Stomach (tissue), 9 donors: ENCODE results near the gene FANCE. TPM values are rescaled to one million over a fixed set of nuclear protein-coding genes. Genes with fewer than 3 reads are reported as not detected.
"Not testable (repeated sequence)": the region's sequence is repeated elsewhere in the genome, so short reads cannot be mapped to it uniquely, and the experiment has no call there.

Experiments used
- DNase-seq, 2 donors: peaks; one replicate each; pipeline versions ENCODE4 v3.0.0 to v3.0.0-alpha.2; 2013 to 2019
- H3K27ac ChIP-seq, 5 donors: fragments of 200-600 bp in 4 of 5; sonication (generic) in 4 of 5; one replicate each; pipeline ENCODE4 v1.5.1; 2013 to 2019; ENCODE audit warnings: mild to moderate bottlenecking in 1 of 5, moderate library complexity in 1 of 5
- H3K27me3 ChIP-seq, 3 donors: fragments of 200-600 bp; sonication (generic); one replicate each; pipeline ENCODE4 v1.5.1; 2017 to 2019; ENCODE audit warnings: mixed run types in 1 of 3
- H3K36me3 ChIP-seq, 4 donors: fragments of 200-600 bp; sonication (generic); 1 replicate in 3 of 4; 2 replicates in 1 of 4; pipeline ENCODE4 v1.5.1; 2016 to 2019
- H3K4me1 ChIP-seq, 4 donors: fragments of 200-600 bp; sonication (generic); one replicate each; pipeline ENCODE4 v1.5.1; 2016 to 2019
- H3K4me3 ChIP-seq, 4 donors: fragments of 200-600 bp; sonication (generic) in 3 of 4; one replicate each; pipeline ENCODE4 v1.5.1; 2016 to 2019; ENCODE audit warnings: mild to moderate bottlenecking in 1 of 4
- H3K9me3 ChIP-seq, 4 donors: fragments of 200-600 bp; sonication (generic); one replicate each; pipeline ENCODE4 v1.5.1; 2016 to 2019
- CTCF ChIP-seq, 7 experiments: fragments of 450-650 bp in 4 of 7; fragments of 200-600 bp in 3 of 7; sonication (generic) in 3 of 7; IDR thresholded peaks; one replicate each; pipeline ENCODE4 v1.5.1; 2016 to 2019; ENCODE audit warnings: antibody characterized with exemption in 7 of 7, control low read depth in 2 of 7, mild to moderate bottlenecking in 1 of 7
- EP300 ChIP-seq: sonication (generic); formaldehyde crosslinking; IDR thresholded peaks from one replicate; pipeline ENCODE4 v1.6.1; 2017; ENCODE audit warnings: antibody characterized with exemption
- POLR2A ChIP-seq, 4 donors: fragments of 450-650 bp; IDR thresholded peaks; one replicate each; pipeline ENCODE4 v1.6.1; 2016; ENCODE audit warnings: antibody characterized with exemption in 4 of 4, control low read depth in 2 of 4, mild to moderate bottlenecking in 1 of 4, moderate library complexity in 1 of 4
- POLR2AphosphoS5 ChIP-seq, 3 donors: sonication (generic); formaldehyde crosslinking; IDR thresholded peaks; one replicate each; pipeline ENCODE4 v1.6.1; 2016; ENCODE audit warnings: antibody characterized with exemption in 3 of 3
- WGBS, 5 donors: extraction: QIAGEN DNeasy Blood & Tissue Kit in 3 of 5; methylation state at CpG; one replicate each; pipeline versions ENCODE4 v1.1.5 to v1.1.7; 2013 to 2018; 5-methylcytosine and 5-hydroxymethylcytosine counted together
- intact Hi-C: fragments of 100-400 bp; cut with DNase I; formaldehyde crosslinking; loops from one replicate; pipeline ENCODE4 v1.15.1; 2023; ENCODE audit warnings: low total_unique reads
- polyA plus RNA-seq, 3 donors: library from polyadenylated mRNA; stranded (reverse); fragments of 200-250 nt; gene quantifications; one replicate each; pipeline ENCODE4 v1.2.3, GENCODE V29; 2013
- total RNA-seq, 5 donors: library from RNA; depleted of rRNA; stranded (reverse); fragments of >200 nt; gene quantifications; one replicate each; pipeline versions ENCODE4 v1.1.0 to v1.2.3, GENCODE V29; 2014 to 2016
- donor health status: healthy with polysubstance abuse.
- donor health status: Bipolar disorder and iron deficiency.
- donor health status: healthy.

The FANCE gene
- total and polyA plus RNA-seq, 8 donors = 1.3 to 8.3 (median 3.3) TPM

GRCh38 chr6:35427851-35428321 lies 24.3 kb upstream of the FANCE start:
- H3K4me1 ChIP-seq = peaks cover 0 to 7% (median 2%) of the 10 kb centered on the region in 4 donors
- TF ChIP-seq EP300 = no peak
- TF ChIP-seq CTCF (IDR thresholded peaks at IDR 0.05) = no peak
- no peak for TF ChIP-seq POLR2AphosphoS5 (IDR thresholded peaks at IDR 0.05)
- TF ChIP-seq POLR2A (IDR thresholded peaks at IDR 0.05) = no peak
- H3K4me3 ChIP-seq = no peak overlapping the region
- DNase-seq = no peak
- intact Hi-C loops = no loop called here
- no peak overlapping the region for H3K27ac ChIP-seq
- peaks cover 34 to 55% (median 51%) of the 10 kb centered on the region in 4 donors for H3K36me3 ChIP-seq
- H3K9me3 ChIP-seq = peaks cover 0 to 22% (median 13%) of the 10 kb centered on the region in 4 donors
- WGBS, 5 donors = 70 to 87% (median 75%) methylated on average over 8 to 9 of the region's 9 CpGs
- no peaks in the 10 kb centered on the region for H3K27me3 ChIP-seq

- Histone ChIP-seq H3K9me3 (peaks cover 0 to 22% (median 13%) of the 10 kb centered on the region in 4 donors), H3K4me1 (peaks cover 0 to 7% (median 2%) of the 10 kb centered on the region in 4 donors), H3K36me3 (peaks cover 33 to 48% (median 45%) of the 10 kb centered on the region in 4 donors), H3K27me3 (no peaks in the 10 kb centered on the region), H3K4me3 (no peak overlapping the region), H3K27ac (no peak overlapping the region)
- DNase-seq = no peak
- TF ChIP-seq EP300 = no peak
- no peak for TF ChIP-seq CTCF (IDR thresholded peaks at IDR 0.05)
- no peak for TF ChIP-seq POLR2A (IDR thresholded peaks at IDR 0.05)
- TF ChIP-seq POLR2AphosphoS5 (IDR thresholded peaks at IDR 0.05) = no peak
- WGBS, 5 donors = 68 to 78% (median 77%) methylated on average over 9 to 10 of the region's 10 CpGs
- intact Hi-C loops = no loop called here
Observed at GRCh38 chr6:35428421-35429149, 23.6 kb upstream of the FANCE start.

GRCh38 chr6:35429463-35429862 lies 22.7 kb upstream of the FANCE start:
- Histone ChIP-seq H3K27me3 (no peaks in the 10 kb centered on the region), H3K36me3 (peaks cover 24 to 39% (median 36%) of the 10 kb centered on the region in 4 donors), H3K4me1 (peaks cover 0 to 7% (median 2%) of the 10 kb centered on the region in 4 donors), H3K4me3 (no peak overlapping the region), H3K9me3 (peaks cover 0 to 22% (median 13%) of the 10 kb centered on the region in 4 donors), H3K27ac (no peak overlapping the region)
- no peak for DNase-seq
- intact Hi-C loops = no loop called here
- WGBS, 5 donors = 92 to 98% (median 95%) methylated on average over 2 of the region's 2 CpGs
- TF ChIP-seq CTCF (IDR thresholded peaks at IDR 0.05) (no peak), POLR2AphosphoS5 (IDR thresholded peaks at IDR 0.05) (no peak)

- Histone ChIP-seq H3K4me3 (no peak overlapping the region), H3K9me3 (peaks cover 0 to 22% (median 13%) of the 10 kb centered on the region in 4 donors), H3K36me3 (peaks cover 0 to 11% (median 8%) of the 10 kb centered on the region in 4 donors), H3K27ac (no peak overlapping the region), H3K27me3 (no peaks in the 10 kb centered on the region), H3K4me1 (peaks cover 0 to 5% (median 2%) of the 10 kb centered on the region in 4 donors)
- 54 to 62% (median 58%) methylated on average over 4 of the region's 4 CpGs for WGBS, 5 donors
- intact Hi-C loops = no loop called here
- TF ChIP-seq CTCF (IDR thresholded peaks at IDR 0.05) (no peak), EP300 (no peak), POLR2A (IDR thresholded peaks at IDR 0.05) (no peak), POLR2AphosphoS5 (IDR thresholded peaks at IDR 0.05) (no peak)
- DNase-seq = no peak
Observed at GRCh38 chr6:35432291-35432690, 19.8 kb upstream of the FANCE start.

GRCh38 chr6:35432702-35433101 lies 19.4 kb upstream of the FANCE start:
- intact Hi-C loops, H3K4me3 ChIP-seq, H3K27ac ChIP-seq, H3K27me3 ChIP-seq, DNase-seq, H3K36me3 ChIP-seq, H3K4me1 ChIP-seq: not testable (repeated sequence)
- peaks cover 0 to 22% (median 13%) of the 10 kb centered on the region in 4 donors for H3K9me3 ChIP-seq
- 66 to 75% (median 70%) methylated on average over 3 of the region's 3 CpGs for WGBS, 5 donors
